H9 (cell line): ENCODE measurements around the gene LRRC27. TPM values are rescaled to one million over a fixed set of nuclear protein-coding genes. Genes with fewer than 3 reads are reported as not detected.

Source experiments
- DNase-seq: peaks from one replicate; pipeline ENCODE4 v3.0.0-alpha.2; 2017
- H2AFZ ChIP-seq: one replicate; pipeline ENCODE4 v1.6.1; 2013; ENCODE audit warnings: mild to moderate bottlenecking, low read length, control low read depth, moderate library complexity
- H2AK5ac ChIP-seq: 2 replicates; pipeline ENCODE4 v1.6.1; 2013; ENCODE audit warnings: low read length, control low read depth, mixed read lengths; ENCODE audit not compliant: insufficient read length
- H2BK120ac ChIP-seq: one replicate; pipeline ENCODE4 v1.6.1; 2013; ENCODE audit warnings: low read depth, mild to moderate bottlenecking, low read length, control low read depth, inconsistent platforms; ENCODE audit not compliant: poor library complexity, severe bottlenecking
- H2BK12ac ChIP-seq: 2 replicates; pipeline ENCODE4 v1.6.1; 2013; ENCODE audit warnings: low read length, control low read depth, mixed read lengths, low read depth; ENCODE audit not compliant: insufficient read length
- H2BK15ac ChIP-seq: 2 replicates; pipeline ENCODE4 v1.6.1; 2013; ENCODE audit warnings: low read depth, low read length, control low read depth
- H2BK20ac ChIP-seq: one replicate; pipeline ENCODE4 v1.6.1; 2013; ENCODE audit warnings: low read depth, mild to moderate bottlenecking, low read length, control low read depth, inconsistent platforms; ENCODE audit not compliant: poor library complexity, severe bottlenecking
- H2BK5ac ChIP-seq: 2 replicates; pipeline ENCODE4 v1.6.1; 2013; ENCODE audit warnings: low read length, control low read depth, mixed read lengths; ENCODE audit not compliant: insufficient read length
- H3K14ac ChIP-seq: 2 replicates; pipeline ENCODE4 v1.6.1; 2013; ENCODE audit warnings: low read length, control low read depth; ENCODE audit not compliant: insufficient read depth
- H3K18ac ChIP-seq: 2 replicates; pipeline ENCODE4 v1.6.1; 2013; ENCODE audit warnings: low read depth, mild to moderate bottlenecking, mixed read lengths, low read length, control low read depth; ENCODE audit not compliant: insufficient read length
- H3K23ac ChIP-seq: 2 replicates; pipeline ENCODE4 v1.6.1; 2013; ENCODE audit warnings: low read length, control low read depth, mixed read lengths, low read depth; ENCODE audit not compliant: insufficient read length
- H3K23me2 ChIP-seq: 2 replicates; pipeline ENCODE4 v1.6.1; 2013; ENCODE audit warnings: low read depth, mild to moderate bottlenecking, mixed read lengths, low read length, control low read depth; ENCODE audit not compliant: insufficient read length, poor library complexity, severe bottlenecking
- H3K27ac ChIP-seq: 2 replicates; pipeline ENCODE4 v1.5.1; 2013; ENCODE audit warnings: low read length, control low read depth, mixed read lengths, low read depth; ENCODE audit not compliant: insufficient read length
- H3K27me3 ChIP-seq: 2 replicates; pipeline ENCODE4 v1.6.1; 2013; ENCODE audit warnings: low read length, control low read depth, inconsistent platforms; ENCODE audit not compliant: insufficient read depth
- H3K4ac ChIP-seq: 2 replicates; pipeline ENCODE4 v1.6.1; 2013; ENCODE audit warnings: low read depth, mild to moderate bottlenecking, control low read depth, inconsistent platforms, low read length, moderate library complexity
- H3K4me1 ChIP-seq: 2 replicates; pipeline ENCODE4 v1.6.1; 2013; ENCODE audit warnings: low read length, control low read depth, inconsistent platforms; ENCODE audit not compliant: insufficient read depth
- H3K4me2 ChIP-seq: 2 replicates; pipeline ENCODE4 v1.6.1; 2013; ENCODE audit warnings: low read length, control low read depth, mixed read lengths; ENCODE audit not compliant: insufficient read length, insufficient read depth
- H3K56ac ChIP-seq: 2 replicates; pipeline ENCODE4 v1.6.1; 2013; ENCODE audit warnings: low read depth, mild to moderate bottlenecking, mixed read lengths, low read length, control low read depth; ENCODE audit not compliant: insufficient read length
- H3K79me1 ChIP-seq: 2 replicates; pipeline ENCODE4 v1.6.1; 2013; ENCODE audit warnings: low read depth, mild to moderate bottlenecking, moderate library complexity, low read length, control low read depth, inconsistent platforms; ENCODE audit not compliant: insufficient read depth, poor library complexity, severe bottlenecking
- H3K79me2 ChIP-seq: 2 replicates; pipeline ENCODE4 v1.6.1; 2013; ENCODE audit warnings: low read length, control low read depth, inconsistent platforms; ENCODE audit not compliant: insufficient read depth
- H3K9ac ChIP-seq: 2 replicates; pipeline ENCODE4 v1.6.1; 2013; ENCODE audit warnings: low read length, control low read depth, mixed read lengths; ENCODE audit not compliant: insufficient read length; ENCODE audit errors: extremely low read depth
- H3K9me3 ChIP-seq: one replicate; pipeline ENCODE4 v1.6.1; 2013; ENCODE audit warnings: low read depth, low read length, inconsistent platforms; ENCODE audit not compliant: control insufficient read depth
- H3T11ph ChIP-seq: one replicate; pipeline ENCODE4 v1.6.1; 2013; ENCODE audit warnings: mild to moderate bottlenecking, low read length, control low read depth, inconsistent platforms
- H4K20me1 ChIP-seq: one replicate; pipeline ENCODE4 v1.6.1; 2013; ENCODE audit not compliant: control insufficient read depth, insufficient read length, insufficient read depth
- H4K5ac ChIP-seq: 2 replicates; pipeline ENCODE4 v1.6.1; 2013; ENCODE audit warnings: low read depth, mild to moderate bottlenecking, mixed read lengths, low read length, control low read depth; ENCODE audit not compliant: insufficient read length
- H4K8ac ChIP-seq: replicated peaks from 2 replicates; pipeline ENCODE4 v1.6.1; 2013; ENCODE audit warnings: low read length, control low read depth, mixed read lengths, low read depth; ENCODE audit not compliant: insufficient read length
- H4K91ac ChIP-seq: 2 replicates; pipeline ENCODE4 v1.6.1; 2013; ENCODE audit warnings: low read depth, mild to moderate bottlenecking, moderate library complexity, mixed read lengths, low read length, control low read depth; ENCODE audit not compliant: insufficient read length
- H3K27ac Mint-ChIP-seq, 3 experiments: 2 replicates in 2 of 3; 3 replicates in 1 of 3; pipeline ENCODE4 v1.8.0; 2020 to 2021; ENCODE audit warnings: mixed read lengths in 3 of 3, mild to moderate bottlenecking in 1 of 3, moderate library complexity in 1 of 3
- H3K27me3 Mint-ChIP-seq: 2 replicates; pipeline ENCODE4 v1.8.0; 2021; ENCODE audit warnings: low read depth, mild to moderate bottlenecking, moderate library complexity, mixed read lengths
- H3K36me3 Mint-ChIP-seq, 3 experiments: 2 replicates in 2 of 3; 3 replicates in 1 of 3; pipeline ENCODE4 v1.8.0; 2020 to 2021; ENCODE audit warnings: low read depth in 3 of 3, mixed read lengths in 3 of 3; ENCODE audit not compliant: insufficient read depth in 1 of 3
- H3K4me1 Mint-ChIP-seq, 2 experiments: 2 replicates each; pipeline ENCODE4 v1.8.0; 2020; ENCODE audit warnings: mixed read lengths in 2 of 2
- H3K4me3 Mint-ChIP-seq, 2 experiments: 2 replicates in 1 of 2; 3 replicates in 1 of 2; pipeline ENCODE4 v1.8.0; 2020 to 2021; ENCODE audit warnings: mild to moderate bottlenecking in 2 of 2, mixed read lengths in 2 of 2, moderate library complexity in 1 of 2
- H3K9me3 Mint-ChIP-seq, 2 experiments: 2 replicates in 1 of 2; 3 replicates in 1 of 2; pipeline ENCODE4 v1.8.0; 2020; ENCODE audit warnings: mild to moderate bottlenecking in 2 of 2, mixed read lengths in 2 of 2, moderate library complexity in 1 of 2
- WGBS: extraction: QIAGEN DNeasy Blood & Tissue Kit; methylation state at CpG from one replicate; pipeline ENCODE4 v1.1.7; 2013; ENCODE audit warnings: missing lambda C conversion rate, low lambda C conversion rate, mixed read lengths; ENCODE audit not compliant: insufficient read length; ENCODE audit errors: extremely low coverage; 5-methylcytosine and 5-hydroxymethylcytosine counted together
- total RNA-seq: library from RNA; stranded (reverse); gene quantifications from 2 replicates; pipeline ENCODE4 v1.2.1, GENCODE V29; 2021
- TF ChIP-seq, protein P1 (sequence below): fragments of 200-600 bp; sonication (generic); conservative IDR thresholded peaks from 3 replicates; pipeline ENCODE4 v1.8.0; 2021; ENCODE audit warnings: antibody characterized with exemption, mild to moderate bottlenecking

Gene LRRC27
- total RNA-seq, 1 experiment from 2014 or later: 2.7 TPM

DNA sequence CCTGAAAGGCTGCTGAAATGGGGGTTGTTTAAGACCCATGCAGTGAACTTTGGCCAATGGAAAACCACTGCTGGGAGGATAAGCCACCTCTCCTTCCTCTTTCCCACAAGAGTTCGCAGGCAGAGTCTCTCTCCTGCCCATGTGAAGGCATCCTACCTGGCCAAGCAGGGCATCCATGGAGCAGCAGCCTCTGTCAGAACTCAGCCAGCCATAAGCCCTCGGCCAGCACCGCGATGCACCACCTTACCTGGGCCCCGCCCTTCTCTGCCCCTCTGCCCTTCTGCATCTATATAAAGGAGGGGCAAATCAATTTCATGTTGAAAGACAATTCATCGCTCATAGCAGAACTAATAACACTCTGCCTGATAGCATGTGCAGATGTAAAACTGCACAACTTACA lies 18.1 kb upstream of the LRRC27 start:
- Histone ChIP-seq H2AK5ac (no peak overlapping the region), H4K91ac (no peak overlapping the region), H3K14ac (no peak overlapping the region), H2BK5ac (no peak overlapping the region), H4K8ac (no peak overlapping the region), H2BK120ac (no peak overlapping the region), H3K56ac (no peak overlapping the region), H3K23me2 (peaks cover 3% of the 10 kb centered on the region), H2AFZ (no peak overlapping the region), H3K9me3 (no peaks in the 10 kb centered on the region), H3K9ac (no peak overlapping the region), H3T11ph (no peak overlapping the region), H4K5ac (no peak overlapping the region), H2BK15ac (no peak overlapping the region), H3K23ac (no peak overlapping the region), H3K4me2 (no peak overlapping the region), H3K79me1 (no peaks in the 10 kb centered on the region), H2BK12ac (no peak overlapping the region), H3K18ac (no peak overlapping the region), H3K4me1 (no peaks in the 10 kb centered on the region), H3K79me2 (peaks cover 2% of the 10 kb centered on the region; the same call in 1 of the 2 replicates), H3K4ac (no peak overlapping the region), H4K20me1 (peaks cover 4% of the 10 kb centered on the region), H3K27ac (no peak overlapping the region), H2BK20ac (no peak overlapping the region), H3K27me3 (peaks cover 12% of the 10 kb centered on the region; the same call in 1 of the 2 replicates)
- peaks cover 52% of the 10 kb centered on the region for H3K27me3 Mint-ChIP-seq
- DNase-seq: no peak
- TF ChIP-seq, protein P1, sequence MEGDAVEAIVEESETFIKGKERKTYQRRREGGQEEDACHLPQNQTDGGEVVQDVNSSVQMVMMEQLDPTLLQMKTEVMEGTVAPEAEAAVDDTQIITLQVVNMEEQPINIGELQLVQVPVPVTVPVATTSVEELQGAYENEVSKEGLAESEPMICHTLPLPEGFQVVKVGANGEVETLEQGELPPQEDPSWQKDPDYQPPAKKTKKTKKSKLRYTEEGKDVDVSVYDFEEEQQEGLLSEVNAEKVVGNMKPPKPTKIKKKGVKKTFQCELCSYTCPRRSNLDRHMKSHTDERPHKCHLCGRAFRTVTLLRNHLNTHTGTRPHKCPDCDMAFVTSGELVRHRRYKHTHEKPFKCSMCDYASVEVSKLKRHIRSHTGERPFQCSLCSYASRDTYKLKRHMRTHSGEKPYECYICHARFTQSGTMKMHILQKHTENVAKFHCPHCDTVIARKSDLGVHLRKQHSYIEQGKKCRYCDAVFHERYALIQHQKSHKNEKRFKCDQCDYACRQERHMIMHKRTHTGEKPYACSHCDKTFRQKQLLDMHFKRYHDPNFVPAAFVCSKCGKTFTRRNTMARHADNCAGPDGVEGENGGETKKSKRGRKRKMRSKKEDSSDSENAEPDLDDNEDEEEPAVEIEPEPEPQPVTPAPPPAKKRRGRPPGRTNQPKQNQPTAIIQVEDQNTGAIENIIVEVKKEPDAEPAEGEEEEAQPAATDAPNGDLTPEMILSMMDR: no peak
- no peak overlapping the region for H3K4me3 Mint-ChIP-seq
- no CpG with 5 or more reads among the region's 6 CpGs for WGBS
- H3K36me3 Mint-ChIP-seq: peaks cover 0 to 2% (median 0%) of the 10 kb centered on the region in 3 experiments; a peak in 1 of 7 replicates
- peaks cover 6 to 9% of the 10 kb centered on the region in 2 experiments for H3K4me1 Mint-ChIP-seq
- H3K27ac Mint-ChIP-seq: no peak overlapping the region
- peaks cover 4 to 5% of the 10 kb centered on the region in 2 experiments; a peak in 4 of 5 replicates for H3K9me3 Mint-ChIP-seq
